Stimulated activated CD8-positive, alpha-beta memory T cell treated with anti-CD3 and anti-CD28 coated beads, Interleukin-7, amount 100 ng/mL, for 24 hours (primary cell): ENCODE data around the gene WNT8A.
"Not testable (repeated sequence)": the region's sequence is repeated elsewhere in the genome, so short reads cannot be mapped to it uniquely, and the experiment has no call there.

ENCODE experiments used
- DNase-seq: peaks from one replicate; pipeline ENCODE4 v3.0.0-alpha.2; 2020; ENCODE audit warnings: low read depth

The WNT8A gene

GRCh38 chr5:138083702-138084101, at the start of gene WNT8A:
Gene WNT8A, plus strand, starts transcription at chr5:138084033. Its CDS starts 95 bp downstream, at chr5:138084128.
- DNase-seq, result no peak

- DNase-seq, result no peak
These were observed 48.0 kb upstream of the WNT8A start for GRCh38 chr5:138035605-138036537.

DNA sequence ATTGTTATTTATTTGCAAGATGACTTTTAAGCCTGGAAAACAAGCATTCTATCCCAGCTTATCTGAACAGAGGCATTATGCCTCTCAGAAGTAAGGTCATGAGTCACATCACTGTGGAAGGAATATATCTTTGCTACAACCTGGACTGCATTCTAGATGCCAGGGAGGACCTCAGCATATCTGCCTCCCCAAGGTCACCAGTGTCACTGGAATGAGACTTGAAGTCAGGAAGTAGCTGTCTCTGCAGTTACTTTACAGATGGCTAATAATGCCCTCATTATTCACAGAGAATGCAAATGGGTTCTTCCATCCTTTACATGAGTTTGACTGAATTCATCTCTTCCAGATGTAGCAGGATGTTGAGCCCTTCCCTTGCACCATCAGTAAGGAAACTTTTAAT, 46.6 kb upstream of the WNT8A start:
- DNase-seq, result no peak

DNA sequence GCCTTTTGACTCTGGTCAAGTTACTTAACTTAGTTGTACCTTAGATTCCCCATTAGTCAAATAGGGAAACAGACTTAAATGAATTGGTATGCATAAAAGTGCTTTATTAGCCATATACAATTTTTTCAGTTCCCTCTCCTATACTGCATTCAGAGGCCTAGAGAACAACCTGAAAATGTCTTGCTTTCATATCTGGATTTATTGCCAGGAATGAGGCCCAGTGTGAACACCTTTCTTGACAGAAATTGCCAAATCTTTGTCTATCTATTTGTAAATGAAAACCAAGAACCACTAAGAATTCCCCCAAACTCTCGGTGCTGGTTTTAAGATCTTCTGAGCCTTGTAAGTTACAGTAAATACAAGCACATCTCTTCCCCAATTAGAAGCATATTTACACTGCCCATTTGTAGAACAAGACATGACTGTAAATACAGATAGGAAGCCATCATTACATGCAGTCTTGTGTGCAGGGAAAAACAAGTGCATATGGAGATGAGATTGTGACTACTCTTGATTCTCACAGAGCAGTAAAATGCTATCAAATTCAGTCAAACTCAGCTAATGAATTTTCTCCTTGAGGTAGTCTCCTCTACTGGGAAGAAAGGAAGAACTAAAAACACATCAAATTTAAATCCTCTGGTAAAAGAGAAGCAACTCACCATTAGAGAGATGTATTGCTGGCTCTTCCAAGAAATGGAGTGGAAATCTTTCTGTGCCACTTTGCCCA, 45.8 kb upstream of the WNT8A start:
- DNase-seq, result no peak

GRCh38 chr5:138038826-138039225, 45.0 kb upstream of the WNT8A start:
- no peak for DNase-seq

GRCh38 chr5:138045283-138045682, 38.5 kb upstream of the WNT8A start:
- not testable (repeated sequence) for DNase-seq

- no peak for DNase-seq
These were observed 32.2 kb upstream of the WNT8A start for GRCh38 chr5:138051441-138052296.

GRCh38 chr5:138052718-138053117, 31.1 kb upstream of the WNT8A start:
- DNase-seq, result not testable (repeated sequence)

- DNase-seq, result no peak
These were observed 30.3 kb upstream of the WNT8A start for GRCh38 chr5:138053554-138053953.

GRCh38 chr5:138054206-138054605, 29.6 kb upstream of the WNT8A start:
- DNase-seq, result no peak

- no peak for DNase-seq
These were observed 28.8 kb upstream of the WNT8A start for GRCh38 chr5:138054847-138055558.

- no peak for DNase-seq
These were observed 19.3 kb upstream of the WNT8A start for GRCh38 chr5:138064526-138064925.

- DNase-seq, result no peak
These were observed 18.7 kb upstream of the WNT8A start for GRCh38 chr5:138065102-138065501.

- no peak for DNase-seq
These were observed 15.9 kb upstream of the WNT8A start for GRCh38 chr5:138067945-138068344.

GRCh38 chr5:138068742-138069600, 14.9 kb upstream of the WNT8A start:
- peak; percentile 47 for DNase-seq

GRCh38 chr5:138070026-138070425, 13.8 kb upstream of the WNT8A start:
- DNase-seq, result not testable (repeated sequence)

DNA sequence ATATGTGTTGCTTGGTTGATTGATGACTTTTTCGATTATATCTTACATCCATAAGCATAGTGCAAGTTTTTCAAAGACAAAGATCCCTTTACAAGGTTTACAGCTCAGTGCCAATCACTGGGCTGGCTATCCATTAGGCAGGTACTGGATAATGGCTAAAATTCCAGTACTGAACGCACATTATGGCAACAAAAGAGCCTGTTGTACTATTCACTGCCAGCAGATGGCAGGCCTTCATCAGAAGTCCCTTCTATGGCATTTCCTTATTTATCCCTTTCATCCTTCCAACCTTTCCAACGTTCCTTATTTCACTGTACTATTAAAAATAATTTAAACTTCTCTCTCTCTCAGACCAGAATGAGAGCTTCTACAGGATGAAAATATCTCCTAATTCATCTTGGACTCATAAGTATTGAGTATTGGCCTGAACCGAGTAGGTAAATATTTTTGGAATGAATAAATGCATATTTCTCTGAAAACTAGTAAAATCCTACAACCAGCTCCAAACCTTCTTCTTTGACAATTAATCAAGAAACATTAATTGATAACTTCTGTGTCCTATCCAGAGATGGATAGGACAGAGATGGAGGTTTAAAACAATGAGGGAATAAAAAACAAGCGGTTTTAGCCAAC, 6.7 kb upstream of the WNT8A start:
- DNase-seq, result peak; percentile 8

GRCh38 chr5:138078006-138078643, 5.7 kb upstream of the WNT8A start:
- no peak for DNase-seq

- no peak for DNase-seq
These were observed 1.8 kb upstream of the WNT8A start for GRCh38 chr5:138082033-138082432.

- DNase-seq, result no peak
These were observed 7.9 kb downstream of the WNT8A start for GRCh38 chr5:138091685-138092084.
